Neuronal stem cell (in vitro differentiated cells): Measurements from ENCODE around the gene ITPR1.

ENCODE experiments used
- DNase-seq: peaks from one replicate; pipeline ENCODE4 v3.0.0-alpha.2; 2013; ENCODE audit warnings: low spot score
- H2AFZ ChIP-seq: one replicate; pipeline ENCODE4 v1.6.1; 2013; ENCODE audit warnings: mild to moderate bottlenecking, low read length, inconsistent platforms
- H2AK5ac ChIP-seq: 2 replicates; pipeline ENCODE4 v1.6.1; 2013; ENCODE audit warnings: low read depth, mild to moderate bottlenecking, inconsistent platforms, low read length, moderate library complexity, mixed read lengths
- H2BK120ac ChIP-seq: 2 replicates; pipeline ENCODE4 v1.6.1; 2013; ENCODE audit warnings: low read depth, mild to moderate bottlenecking, inconsistent platforms, low read length, moderate library complexity, mixed read lengths
- H2BK12ac ChIP-seq: one replicate; pipeline ENCODE4 v1.6.1; 2013; ENCODE audit warnings: low read length, inconsistent platforms
- H2BK15ac ChIP-seq: 2 replicates; pipeline ENCODE4 v1.6.1; 2013; ENCODE audit warnings: mild to moderate bottlenecking, low read length, inconsistent platforms, mixed read lengths
- H2BK5ac ChIP-seq: one replicate; pipeline ENCODE4 v1.6.1; 2013; ENCODE audit warnings: inconsistent platforms, mild to moderate bottlenecking, low read length, moderate library complexity
- H3K14ac ChIP-seq: one replicate; pipeline ENCODE4 v1.6.1; 2013; ENCODE audit warnings: low read length, inconsistent platforms
- H3K18ac ChIP-seq: 2 replicates; pipeline ENCODE4 v1.6.1; 2013; ENCODE audit warnings: low read length, inconsistent platforms
- H3K23ac ChIP-seq: 2 replicates; pipeline ENCODE4 v1.6.1; 2013; ENCODE audit warnings: low read depth, mild to moderate bottlenecking, mixed read lengths, low read length, inconsistent platforms; ENCODE audit not compliant: poor library complexity
- H3K27ac ChIP-seq: replicated peaks from 3 replicates; pipeline ENCODE4 v1.5.1; 2013; ENCODE audit warnings: low read length, inconsistent platforms
- H3K27me3 ChIP-seq, 3 experiments: 2 replicates each; pipeline ENCODE4 v1.6.1; 2013; ENCODE audit warnings: low read length in 3 of 3, mild to moderate bottlenecking in 2 of 3, inconsistent platforms in 1 of 3, low read depth in 1 of 3, mixed read lengths in 1 of 3, moderate library complexity in 1 of 3; ENCODE audit not compliant: control insufficient read depth in 3 of 3, insufficient read depth in 3 of 3
- H3K36me3 ChIP-seq, 2 donors: replicated peaks in 1 of 2; 2 replicates each; pipeline ENCODE4 v1.6.1; 2013; ENCODE audit warnings: low read length in 2 of 2; ENCODE audit not compliant: control insufficient read depth in 2 of 2, insufficient read depth in 2 of 2
- H3K4ac ChIP-seq: 2 replicates; pipeline ENCODE4 v1.6.1; 2013; ENCODE audit warnings: inconsistent platforms, mild to moderate bottlenecking, low read length, moderate library complexity
- H3K4me1 ChIP-seq, 2 donors: 1 replicate in 1 of 2; 2 replicates in 1 of 2; pipeline ENCODE4 v1.6.1; 2013; ENCODE audit warnings: low read length in 2 of 2, low read depth in 1 of 2; ENCODE audit not compliant: control insufficient read depth in 2 of 2, insufficient read depth in 1 of 2
- H3K4me2 ChIP-seq: one replicate; pipeline ENCODE4 v1.6.1; 2013; ENCODE audit warnings: mild to moderate bottlenecking, low read length, inconsistent platforms; ENCODE audit not compliant: insufficient read depth, poor library complexity, severe bottlenecking
- H3K4me3 ChIP-seq, 2 donors: 2 replicates each; pipeline ENCODE4 v1.5.1; 2013; ENCODE audit warnings: low read length in 2 of 2, mild to moderate bottlenecking in 2 of 2, inconsistent platforms in 1 of 2, moderate library complexity in 1 of 2
- H3K79me1 ChIP-seq: one replicate; pipeline ENCODE4 v1.6.1; 2013; ENCODE audit warnings: low read depth, mild to moderate bottlenecking, inconsistent platforms, low read length, moderate library complexity
- H3K9ac ChIP-seq: one replicate; pipeline ENCODE4 v1.6.1; 2013; ENCODE audit warnings: mild to moderate bottlenecking, low read depth, low read length, inconsistent platforms; ENCODE audit not compliant: poor library complexity
- H3K9me3 ChIP-seq, 2 donors: replicated peaks in 1 of 2; 2 replicates each; pipeline versions ENCODE3 to v1.6.1; 2013; ENCODE audit warnings: low read length in 2 of 2, mild to moderate bottlenecking in 2 of 2, inconsistent platforms in 1 of 2, low read depth in 1 of 2, mixed read lengths in 1 of 2, moderate library complexity in 1 of 2; ENCODE audit not compliant: control insufficient read depth in 2 of 2, insufficient read depth in 1 of 2
- H4K8ac ChIP-seq: one replicate; pipeline ENCODE4 v1.6.1; 2013; ENCODE audit warnings: low read depth, mild to moderate bottlenecking, inconsistent platforms, low read length, moderate library complexity
- H4K91ac ChIP-seq: one replicate; pipeline ENCODE4 v1.6.1; 2013; ENCODE audit warnings: low read length, low read depth, mild to moderate bottlenecking, inconsistent platforms; ENCODE audit not compliant: poor library complexity
- WGBS, 2 donors: extraction: QIAGEN DNeasy Blood & Tissue Kit; methylation state at CpG; one replicate each; pipeline ENCODE4 v1.1.7; 2013; ENCODE audit warnings: missing lambda C conversion rate in 2 of 2, mixed read lengths in 1 of 2; ENCODE audit not compliant: insufficient read length in 2 of 2, insufficient replicate concordance in 1 of 2; ENCODE audit errors: extremely low coverage in 2 of 2; 5-methylcytosine and 5-hydroxymethylcytosine counted together

ITPR1 gene

DNA sequence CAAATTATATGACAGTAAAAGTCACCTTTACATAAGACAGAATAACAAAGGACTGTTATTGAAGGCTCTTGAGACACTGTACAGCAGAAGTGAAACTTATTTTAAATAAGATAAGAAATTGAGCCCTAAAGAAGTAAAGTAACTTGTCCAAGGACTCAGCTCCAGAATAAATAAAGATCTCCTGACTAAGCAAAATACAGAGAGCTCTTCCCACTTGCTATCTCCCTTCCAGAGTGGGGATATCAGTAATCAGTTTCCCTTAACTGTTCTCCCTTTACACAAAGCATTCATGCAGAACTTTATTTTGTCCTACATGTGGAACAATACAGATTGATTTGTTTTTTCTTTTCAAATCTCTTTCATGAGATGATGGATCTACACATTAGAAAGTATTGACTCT, 356.6 kb downstream of the ITPR1 start:
- Histone ChIP-seq H2AFZ (no peak overlapping the region), H3K4me2 (no peak overlapping the region), H3K27me3 (no peaks in the 10 kb centered on the region), H3K4ac (no peak overlapping the region), H3K23ac (no peak overlapping the region), H2BK5ac (no peak overlapping the region), H4K91ac (no peak overlapping the region), H2BK120ac (no peak overlapping the region), H3K79me1 (no peaks in the 10 kb centered on the region), H3K27ac (no peak overlapping the region), H3K9me3 (no peaks in the 10 kb centered on the region), H3K4me3 (no peak overlapping the region), H4K8ac (no peak overlapping the region), H2BK15ac (no peak overlapping the region), H3K4me1 (no peaks in the 10 kb centered on the region), H3K9ac (no peak overlapping the region), H2BK12ac (no peak overlapping the region), H3K18ac (no peak overlapping the region), H2AK5ac (no peak overlapping the region), H3K36me3 (no peaks in the 10 kb centered on the region), H3K14ac (no peak overlapping the region)
- DNase-seq, result no peak

DNA sequence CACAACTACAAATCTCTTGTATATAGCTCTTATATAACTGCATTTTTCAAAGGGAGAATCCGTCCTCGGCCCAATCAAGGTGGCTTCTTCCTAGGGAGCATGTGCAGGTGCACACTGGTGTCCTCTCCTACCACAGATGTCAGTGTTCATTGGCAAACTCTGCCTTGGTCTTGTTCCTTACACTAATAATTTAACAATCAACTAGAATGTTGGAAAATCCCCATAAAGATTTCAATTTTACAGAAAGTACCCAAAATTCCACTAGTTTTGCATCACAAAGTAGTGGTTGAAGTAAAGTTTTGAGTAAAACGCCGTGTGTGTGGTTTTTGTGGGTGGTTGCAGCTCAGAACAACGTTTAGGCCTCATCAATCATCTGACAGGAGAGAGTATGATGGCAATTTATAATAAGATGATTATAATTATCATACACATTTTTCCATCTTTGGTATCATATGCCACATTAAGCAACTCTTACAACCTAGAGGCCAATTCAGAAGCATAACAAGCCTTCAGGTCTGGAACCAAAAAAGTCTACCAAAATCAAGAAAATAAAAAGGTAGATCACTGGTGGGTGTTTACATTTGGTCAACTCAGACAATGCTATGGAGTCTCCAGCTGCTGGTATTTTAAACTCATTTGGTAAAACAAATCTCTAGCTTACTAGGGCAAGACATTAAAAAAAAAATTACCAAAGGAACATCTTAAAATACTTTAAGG, 357.2 kb downstream of the ITPR1 start:
- no peak overlapping the region for H2BK5ac ChIP-seq
- no peaks in the 10 kb centered on the region for H3K79me1 ChIP-seq
- no peak overlapping the region for H4K8ac ChIP-seq
- H2BK120ac ChIP-seq, result no peak overlapping the region
- H3K4me1 ChIP-seq, result no peaks in the 10 kb centered on the region
- no peak overlapping the region for H3K9ac ChIP-seq
- H3K9me3 ChIP-seq, result no peaks in the 10 kb centered on the region
- no peaks in the 10 kb centered on the region for H3K36me3 ChIP-seq
- H2AK5ac ChIP-seq, result no peak overlapping the region
- no peak overlapping the region for H2AFZ ChIP-seq
- no peak overlapping the region for H3K4me3 ChIP-seq
- H4K91ac ChIP-seq, result no peak overlapping the region
- H3K27me3 ChIP-seq, result no peaks in the 10 kb centered on the region
- H3K14ac ChIP-seq, result no peak overlapping the region
- H3K23ac ChIP-seq, result no peak overlapping the region
- H2BK15ac ChIP-seq, result no peak overlapping the region
- no peak overlapping the region for H3K18ac ChIP-seq
- H3K4ac ChIP-seq, result no peak overlapping the region
- H3K27ac ChIP-seq, result no peak overlapping the region
- H3K4me2 ChIP-seq, result no peak overlapping the region
- no CpG with 5 or more reads among the region's 5 CpGs for WGBS, 2 donors
- H2BK12ac ChIP-seq, result no peak overlapping the region
- DNase-seq, result no peak

DNA sequence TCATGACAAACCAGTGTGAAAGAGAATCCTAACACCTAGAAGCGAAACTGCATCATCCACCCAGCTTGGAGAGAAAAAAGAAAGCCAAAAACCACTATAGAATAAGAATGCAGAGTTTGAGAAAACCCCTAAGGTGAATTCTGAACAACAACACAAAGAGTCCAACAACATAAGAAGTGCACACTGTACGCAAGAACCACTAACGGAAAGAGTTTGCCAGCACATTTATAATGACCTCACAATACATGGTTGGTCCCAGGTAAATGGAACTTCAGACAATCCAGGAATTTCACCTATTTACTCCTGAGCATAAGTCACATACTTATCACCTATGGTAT, 357.7 kb downstream of the ITPR1 start:
- Histone ChIP-seq H2AFZ (no peak overlapping the region), H3K36me3 (no peaks in the 10 kb centered on the region), H3K79me1 (no peaks in the 10 kb centered on the region), H2BK120ac (no peak overlapping the region), H3K4me3 (no peak overlapping the region), H3K9me3 (no peaks in the 10 kb centered on the region), H2BK15ac (no peak overlapping the region), H3K27me3 (no peaks in the 10 kb centered on the region), H3K4me2 (no peak overlapping the region), H3K4me1 (no peaks in the 10 kb centered on the region), H3K27ac (no peak overlapping the region), H2BK5ac (no peak overlapping the region), H4K91ac (no peak overlapping the region), H3K14ac (no peak overlapping the region), H3K18ac (no peak overlapping the region), H3K9ac (no peak overlapping the region), H3K23ac (no peak overlapping the region), H2BK12ac (no peak overlapping the region), H2AK5ac (no peak overlapping the region), H4K8ac (no peak overlapping the region), H3K4ac (no peak overlapping the region)
- no CpG with 5 or more reads among the region's 3 CpGs for WGBS, 2 donors
- DNase-seq, result no peak

DNA sequence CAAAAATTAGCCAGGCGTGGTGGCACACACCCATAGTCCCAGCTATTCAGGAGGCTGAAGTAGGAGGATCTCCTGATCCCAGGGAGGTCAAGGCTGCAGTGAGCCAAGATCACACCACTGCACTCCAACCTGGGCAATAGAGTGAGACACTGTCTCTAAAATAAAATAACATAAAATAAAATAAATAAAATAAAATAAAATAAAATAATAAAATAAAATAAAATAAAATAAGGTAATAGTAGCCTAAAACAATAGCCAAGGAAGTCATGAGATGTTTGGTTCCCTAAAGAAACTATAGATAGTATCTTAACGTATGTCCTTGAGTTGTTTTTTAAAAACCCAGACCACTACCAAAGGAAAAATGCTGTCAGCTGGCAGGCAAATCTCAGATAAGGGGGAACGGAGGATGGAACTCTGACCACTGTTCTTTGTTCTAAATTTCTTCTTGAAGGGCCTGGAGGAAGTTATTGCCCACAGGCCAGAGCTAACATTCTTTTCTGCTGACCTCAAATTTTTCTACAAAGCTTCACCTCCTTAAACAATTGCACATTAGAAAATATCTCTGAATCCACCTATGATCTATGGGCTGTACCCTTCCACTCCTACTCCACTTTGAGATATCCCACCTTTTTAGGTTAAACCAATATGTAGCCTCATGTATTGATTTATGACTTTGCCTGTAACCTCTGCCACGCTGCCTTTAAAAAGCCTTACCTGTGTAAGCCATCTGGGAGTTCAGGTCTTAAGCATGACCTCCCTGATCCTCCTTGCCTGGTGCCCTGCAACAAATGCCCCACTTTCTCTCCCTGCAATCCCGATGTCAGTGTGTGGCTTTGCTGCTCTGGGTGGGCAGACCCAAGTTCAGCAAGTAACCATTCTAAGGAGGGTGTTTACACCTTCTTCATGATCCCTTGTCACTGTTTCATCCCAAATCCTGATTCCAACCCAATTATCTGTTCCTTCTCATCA, 359.9 kb downstream of the ITPR1 start:
- no peak for DNase-seq
- H3K27ac ChIP-seq, result no peak overlapping the region

More for the DNA sequence above, 359.9 kb downstream of the ITPR1 start:
- no peak overlapping the region for H3K4me2 ChIP-seq
- H2BK120ac ChIP-seq, result no peak overlapping the region
- no peaks in the 10 kb centered on the region for H3K9me3 ChIP-seq
- no peak overlapping the region for H2BK12ac ChIP-seq
- H2AK5ac ChIP-seq, result no peak overlapping the region
- H3K23ac ChIP-seq, result no peak overlapping the region
- H3K9ac ChIP-seq, result no peak overlapping the region
- WGBS, 2 donors, result no CpG with 5 or more reads among the region's 5 CpGs
- no peak overlapping the region for H3K4ac ChIP-seq
- no peak overlapping the region for H2BK15ac ChIP-seq
- no peak overlapping the region for H2AFZ ChIP-seq
- H3K4me1 ChIP-seq, result no peaks in the 10 kb centered on the region
- no peak overlapping the region for H4K91ac ChIP-seq
- no peaks in the 10 kb centered on the region for H3K79me1 ChIP-seq
- H3K18ac ChIP-seq, result no peak overlapping the region
- no peak overlapping the region for H2BK5ac ChIP-seq
- H4K8ac ChIP-seq, result no peak overlapping the region
- no peaks in the 10 kb centered on the region for H3K36me3 ChIP-seq
- no peaks in the 10 kb centered on the region for H3K27me3 ChIP-seq
- H3K14ac ChIP-seq, result no peak overlapping the region
- no peak overlapping the region for H3K4me3 ChIP-seq
